ENCODE measurements around the gene LPP.

LPP gene

DNA sequence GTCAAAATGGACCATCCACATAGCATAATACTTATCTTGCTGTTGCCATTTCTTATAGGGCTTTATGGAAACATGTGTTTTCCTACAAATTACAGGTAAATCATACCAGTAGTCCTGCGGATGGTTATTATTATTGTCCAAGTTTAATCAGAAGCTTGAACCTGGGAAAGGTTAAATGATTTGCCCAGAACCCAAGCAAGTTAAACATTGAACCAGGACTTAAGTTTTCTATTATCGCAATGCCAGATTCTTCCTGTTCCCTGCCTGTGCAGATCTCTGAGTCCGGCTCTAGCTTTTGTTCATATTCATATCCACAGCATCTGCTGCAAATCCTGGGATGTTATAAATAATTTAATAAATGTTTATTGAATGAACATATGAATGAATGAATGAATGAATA, 12.5 kb downstream of the LPP start:
- TF ChIP-seq FOXP2 (optimal IDR thresholded peaks at IDR 0.05; ENCODE audit: borderline replicate concordance, extremely low read depth, extremely low read length, insufficient read depth): no peak
- TF ChIP-seq POLR2AphosphoS5 (IDR thresholded peaks at IDR 0.05; ENCODE audit: low read depth, low read length): no peak
- no peak for TF ChIP-seq REST (IDR thresholded peaks at IDR 0.05; ENCODE audit: insufficient read depth in 1 of 2, low read depth in 2 of 2, low read length in 2 of 2)
- no peak for TF ChIP-seq TAF1 (IDR thresholded peaks at IDR 0.05; ENCODE audit: borderline replicate concordance, insufficient read depth, low read length)
- no peak for TF ChIP-seq SIN3A (IDR thresholded peaks at IDR 0.05; ENCODE audit: borderline replicate concordance, insufficient read depth, low read length)

DNA sequence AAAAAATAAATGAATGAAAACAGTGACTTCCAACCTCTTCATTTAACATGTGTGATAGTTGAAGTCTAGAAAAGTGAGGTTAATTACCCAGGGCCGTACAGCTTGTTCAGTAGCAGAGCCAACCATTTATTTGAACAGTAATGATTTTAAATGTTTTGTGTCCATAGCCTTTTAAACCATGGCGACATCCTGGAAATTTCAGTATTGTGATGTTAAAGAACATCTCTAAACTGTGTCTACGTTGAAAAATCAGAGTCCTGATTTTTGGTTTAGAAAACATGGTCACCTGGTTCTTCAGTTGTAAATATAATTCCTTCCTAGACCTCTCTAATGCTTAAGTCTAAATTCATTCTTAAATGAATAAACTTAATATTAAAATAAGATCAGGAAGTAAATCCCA, 14.2 kb downstream of the LPP start:
- TF ChIP-seq FOXP2 (optimal IDR thresholded peaks at IDR 0.05; ENCODE audit: borderline replicate concordance, extremely low read depth, extremely low read length, insufficient read depth) (no peak), POLR2AphosphoS5 (IDR thresholded peaks at IDR 0.05; ENCODE audit: low read depth, low read length) (no peak), SIN3A (IDR thresholded peaks at IDR 0.05; ENCODE audit: borderline replicate concordance, insufficient read depth, low read length) (no peak), TAF1 (IDR thresholded peaks at IDR 0.05; ENCODE audit: borderline replicate concordance, insufficient read depth, low read length) (no peak), REST (IDR thresholded peaks at IDR 0.05; ENCODE audit: insufficient read depth in 1 of 2, low read depth in 2 of 2, low read length in 2 of 2) (no peak)

DNA sequence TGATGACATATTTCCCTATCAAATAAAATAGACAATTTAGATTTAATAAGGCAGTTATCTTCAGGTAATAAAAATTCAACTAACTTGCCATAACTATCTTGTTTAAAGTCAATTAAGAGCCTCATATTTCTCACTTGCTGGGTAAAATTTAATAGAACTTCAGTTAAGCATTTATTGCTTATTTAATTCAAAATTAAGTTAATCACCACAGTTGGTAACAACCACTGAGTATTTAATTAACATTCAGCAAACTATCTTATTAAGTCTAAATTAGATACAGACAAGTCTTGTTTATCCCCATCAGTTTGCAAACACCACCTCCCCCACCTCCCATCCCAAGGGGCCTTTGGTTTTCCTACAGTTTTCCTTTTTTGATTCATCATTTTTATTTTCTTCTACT, 14.7 kb downstream of the LPP start:
- no peak for TF ChIP-seq TAF1 (IDR thresholded peaks at IDR 0.05; ENCODE audit: borderline replicate concordance, insufficient read depth, low read length)
- no peak for TF ChIP-seq POLR2AphosphoS5 (IDR thresholded peaks at IDR 0.05; ENCODE audit: low read depth, low read length)
- TF ChIP-seq REST (IDR thresholded peaks at IDR 0.05; ENCODE audit: insufficient read depth in 1 of 2, low read depth in 2 of 2, low read length in 2 of 2): no peak
- no peak for TF ChIP-seq SIN3A (IDR thresholded peaks at IDR 0.05; ENCODE audit: borderline replicate concordance, insufficient read depth, low read length)

DNA sequence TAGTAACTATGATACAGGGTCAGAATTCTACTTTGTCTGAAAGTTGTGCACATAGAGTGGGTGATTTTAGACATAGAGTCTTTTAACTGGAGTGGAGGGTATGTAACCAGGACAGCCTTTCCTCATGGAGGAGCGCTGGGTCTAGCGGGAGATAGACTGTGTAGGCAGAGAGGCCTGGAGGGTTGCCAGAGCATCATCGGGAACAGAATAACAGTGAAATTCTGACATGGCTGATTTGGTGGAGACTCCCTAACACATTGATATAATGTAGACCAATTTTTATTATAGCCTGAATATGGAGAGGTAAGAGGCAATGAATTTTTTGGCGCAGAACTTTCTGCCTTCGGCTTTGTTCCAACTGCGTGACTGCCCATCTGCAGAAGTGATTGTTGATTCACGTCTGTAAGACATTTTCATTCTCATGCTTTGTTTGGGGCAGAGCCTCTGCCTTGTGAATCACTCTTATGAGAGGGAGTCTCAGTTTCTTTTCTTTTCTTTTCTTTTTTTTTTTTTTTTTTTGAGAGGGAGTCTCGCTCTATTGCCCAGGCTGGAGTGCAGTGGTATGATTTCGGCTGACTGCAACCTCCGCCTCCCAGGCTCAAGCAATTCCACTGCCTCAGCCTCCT, 16.0 kb downstream of the LPP start:
- TF ChIP-seq TAF1 (IDR thresholded peaks at IDR 0.05; ENCODE audit: borderline replicate concordance, insufficient read depth, low read length) (no peak), FOXP2 (optimal IDR thresholded peaks at IDR 0.05; ENCODE audit: borderline replicate concordance, extremely low read depth, extremely low read length, insufficient read depth) (no peak), POLR2AphosphoS5 (IDR thresholded peaks at IDR 0.05; ENCODE audit: low read depth, low read length) (no peak), SIN3A (IDR thresholded peaks at IDR 0.05; ENCODE audit: borderline replicate concordance, insufficient read depth, low read length) (no peak), REST (IDR thresholded peaks at IDR 0.05; ENCODE audit: insufficient read depth in 1 of 2, low read depth in 2 of 2, low read length in 2 of 2) (no peak)
